Activated T-cell treated with anti-CD3 and anti-CD28 coated beads, Interleukin-2, amount 50 U/mL, for 4 hours (primary cell): ENCODE data around the gene MYLK4. TPM values are rescaled to one million over a fixed set of nuclear protein-coding genes. Genes with fewer than 3 reads are reported as not detected.

Experiments used
- ATAC-seq, 2 donors: fragments of 200-7000 bp; cut with Tn5 transposase; one replicate each; pipeline ENCODE4 v1.10.0; 2021
- DNase-seq: peaks from one replicate; pipeline ENCODE4 v3.0.0-alpha.2; 2020
- H3K27me3 Mint-ChIP-seq: one replicate; pipeline ENCODE4 v1.8.0; 2021; ENCODE audit warnings: low read depth, mixed read lengths
- H3K36me3 Mint-ChIP-seq: one replicate; pipeline ENCODE4 v1.8.0; 2022; ENCODE audit warnings: mixed read lengths; ENCODE audit not compliant: insufficient read depth
- H3K4me1 Mint-ChIP-seq: one replicate; pipeline ENCODE4 v1.8.0; 2021; ENCODE audit warnings: low read depth, mixed read lengths
- H3K4me3 Mint-ChIP-seq: one replicate; pipeline ENCODE4 v1.8.0; 2021; ENCODE audit warnings: mild to moderate bottlenecking, moderate library complexity, mixed read lengths
- H3K9me3 Mint-ChIP-seq: one replicate; pipeline ENCODE4 v1.8.0; 2021; ENCODE audit warnings: mixed read lengths
- total RNA-seq, 3 donors: library from RNA; stranded (reverse); gene quantifications; one replicate each; pipeline ENCODE4 v1.2.1, GENCODE V29; 2021

Gene MYLK4
- total RNA-seq, 3 donors from 2014 or later, result 0.08 to 0.18 (median 0.11) TPM

GRCh38 chr6:2725999-2726567 is 24.6 kb downstream of the MYLK4 start:
- H3K9me3 Mint-ChIP-seq, result peaks cover 12% of the 10 kb centered on the region
- H3K27me3 Mint-ChIP-seq, result peaks cover 2% of the 10 kb centered on the region
- ATAC-seq, result no peak
- H3K4me3 Mint-ChIP-seq, result no peak overlapping the region
- peaks cover 5% of the 10 kb centered on the region for H3K36me3 Mint-ChIP-seq
- H3K4me1 Mint-ChIP-seq, result no peaks in the 10 kb centered on the region
- no peak for DNase-seq

GRCh38 chr6:2725364-2725988 is 25.2 kb downstream of the MYLK4 start:
- DNase-seq, result no peak
- no peaks in the 10 kb centered on the region for H3K4me1 Mint-ChIP-seq
- peaks cover 2% of the 10 kb centered on the region for H3K27me3 Mint-ChIP-seq
- H3K9me3 Mint-ChIP-seq, result peaks cover 12% of the 10 kb centered on the region
- H3K36me3 Mint-ChIP-seq, result peaks cover 5% of the 10 kb centered on the region
- H3K4me3 Mint-ChIP-seq, result no peak overlapping the region
- ATAC-seq, result no peak

GRCh38 chr6:2721219-2721618 is 29.5 kb downstream of the MYLK4 start:
- no peak for ATAC-seq

GRCh38 chr6:2719093-2719455 is 31.6 kb downstream of the MYLK4 start:
- DNase-seq, result no peak
- H3K27me3 Mint-ChIP-seq, result no peaks in the 10 kb centered on the region
- no peak for ATAC-seq
- peaks cover 5% of the 10 kb centered on the region for H3K36me3 Mint-ChIP-seq
- H3K4me1 Mint-ChIP-seq, result peaks cover 3% of the 10 kb centered on the region
- H3K4me3 Mint-ChIP-seq, result no peak overlapping the region
- H3K9me3 Mint-ChIP-seq, result peaks cover 12% of the 10 kb centered on the region

More at GRCh38 chr6:2721219-2721618, 29.5 kb downstream of the MYLK4 start:
- H3K9me3 Mint-ChIP-seq, result peaks cover 12% of the 10 kb centered on the region
- DNase-seq, result no peak
- peaks cover 5% of the 10 kb centered on the region for H3K36me3 Mint-ChIP-seq
- no peak overlapping the region for H3K4me3 Mint-ChIP-seq
- peaks cover 3% of the 10 kb centered on the region for H3K4me1 Mint-ChIP-seq
- H3K27me3 Mint-ChIP-seq, result no peaks in the 10 kb centered on the region

GRCh38 chr6:2718334-2719092 is 32.2 kb downstream of the MYLK4 start:
- Mint-ChIP-seq H3K4me3 (no peak overlapping the region), H3K27me3 (no peaks in the 10 kb centered on the region), H3K9me3 (peaks cover 12% of the 10 kb centered on the region), H3K36me3 (peaks cover 5% of the 10 kb centered on the region), H3K4me1 (peaks cover 3% of the 10 kb centered on the region)
- no peak for ATAC-seq
- no peak for DNase-seq

GRCh38 chr6:2716936-2717700 is 33.6 kb downstream of the MYLK4 start:
- H3K4me1 Mint-ChIP-seq, result peaks cover 3% of the 10 kb centered on the region

GRCh38 chr6:2715737-2716136 is 35.0 kb downstream of the MYLK4 start:
- H3K9me3 Mint-ChIP-seq, result peaks cover 12% of the 10 kb centered on the region
- DNase-seq (no peak), ATAC-seq (no peak)
- H3K36me3 Mint-ChIP-seq, result peaks cover 3% of the 10 kb centered on the region
- peaks cover 3% of the 10 kb centered on the region for H3K4me1 Mint-ChIP-seq
- H3K4me3 Mint-ChIP-seq, result no peak overlapping the region
- H3K27me3 Mint-ChIP-seq, result peaks cover 3% of the 10 kb centered on the region

More at GRCh38 chr6:2716936-2717700, 33.6 kb downstream of the MYLK4 start:
- H3K4me3 Mint-ChIP-seq, result no peak overlapping the region
- no peak for ATAC-seq
- DNase-seq, result no peak
- H3K36me3 Mint-ChIP-seq, result peaks cover 5% of the 10 kb centered on the region
- H3K9me3 Mint-ChIP-seq, result peaks cover 8% of the 10 kb centered on the region
- peaks cover 3% of the 10 kb centered on the region for H3K27me3 Mint-ChIP-seq

- Mint-ChIP-seq H3K36me3 (peaks cover 6% of the 10 kb centered on the region), H3K27me3 (peaks cover 3% of the 10 kb centered on the region), H3K4me1 (peaks cover 3% of the 10 kb centered on the region), H3K4me3 (no peak overlapping the region), H3K9me3 (peaks cover 19% of the 10 kb centered on the region)
- DNase-seq, result no peak
- ATAC-seq, result no peak
Measured at GRCh38 chr6:2714111-2714895, 36.4 kb downstream of the MYLK4 start.

- no peak overlapping the region for H3K4me3 Mint-ChIP-seq
Measured at GRCh38 chr6:2713473-2714110, 37.1 kb downstream of the MYLK4 start.

GRCh38 chr6:2712102-2712501 is 38.6 kb downstream of the MYLK4 start:
- no peaks in the 10 kb centered on the region for H3K4me1 Mint-ChIP-seq
- peaks cover 6% of the 10 kb centered on the region for H3K36me3 Mint-ChIP-seq
- H3K9me3 Mint-ChIP-seq, result peaks cover 19% of the 10 kb centered on the region
- ATAC-seq (no peak), DNase-seq (no peak)
- peaks cover 7% of the 10 kb centered on the region for H3K27me3 Mint-ChIP-seq
- H3K4me3 Mint-ChIP-seq, result no peak overlapping the region

More at GRCh38 chr6:2713473-2714110, 37.1 kb downstream of the MYLK4 start:
- ATAC-seq (no peak), DNase-seq (no peak)
- H3K27me3 Mint-ChIP-seq, result peaks cover 3% of the 10 kb centered on the region
- peaks cover 6% of the 10 kb centered on the region for H3K36me3 Mint-ChIP-seq
- peaks cover 19% of the 10 kb centered on the region for H3K9me3 Mint-ChIP-seq
- no peaks in the 10 kb centered on the region for H3K4me1 Mint-ChIP-seq

- DNase-seq (no peak), ATAC-seq (no peak)
- no peaks in the 10 kb centered on the region for H3K4me1 Mint-ChIP-seq
- H3K36me3 Mint-ChIP-seq, result peaks cover 6% of the 10 kb centered on the region
- peaks cover 7% of the 10 kb centered on the region for H3K27me3 Mint-ChIP-seq
- H3K4me3 Mint-ChIP-seq, result no peak overlapping the region
- peaks cover 19% of the 10 kb centered on the region for H3K9me3 Mint-ChIP-seq
Measured at GRCh38 chr6:2710412-2710811, 40.3 kb downstream of the MYLK4 start.

- DNase-seq, result no peak
- H3K4me3 Mint-ChIP-seq, result no peak overlapping the region
- H3K4me1 Mint-ChIP-seq, result no peaks in the 10 kb centered on the region
- peaks cover 19% of the 10 kb centered on the region for H3K9me3 Mint-ChIP-seq
- H3K27me3 Mint-ChIP-seq, result peaks cover 7% of the 10 kb centered on the region
- H3K36me3 Mint-ChIP-seq, result peaks cover 6% of the 10 kb centered on the region
- no peak for ATAC-seq
Measured at GRCh38 chr6:2708456-2708855, 42.3 kb downstream of the MYLK4 start.

GRCh38 chr6:2706558-2706957 is 44.2 kb downstream of the MYLK4 start:
- DNase-seq (no peak), ATAC-seq (no peak)
- Mint-ChIP-seq H3K4me3 (no peak overlapping the region), H3K27me3 (peaks cover 4% of the 10 kb centered on the region), H3K4me1 (no peaks in the 10 kb centered on the region), H3K36me3 (peaks cover 6% of the 10 kb centered on the region), H3K9me3 (peaks cover 15% of the 10 kb centered on the region)
